GM19023 (cell line): ENCODE measurements around the gene ARHGAP6.

Experiments used
- ATAC-seq: cut with Tn5 transposase; IDR thresholded peaks from one replicate; pipeline ENCODE4 v1.9.1; 2021; ENCODE audit warnings: mild to moderate bottlenecking, moderate library complexity; ENCODE audit not compliant: unreplicated experiment

The ARHGAP6 gene

DNA sequence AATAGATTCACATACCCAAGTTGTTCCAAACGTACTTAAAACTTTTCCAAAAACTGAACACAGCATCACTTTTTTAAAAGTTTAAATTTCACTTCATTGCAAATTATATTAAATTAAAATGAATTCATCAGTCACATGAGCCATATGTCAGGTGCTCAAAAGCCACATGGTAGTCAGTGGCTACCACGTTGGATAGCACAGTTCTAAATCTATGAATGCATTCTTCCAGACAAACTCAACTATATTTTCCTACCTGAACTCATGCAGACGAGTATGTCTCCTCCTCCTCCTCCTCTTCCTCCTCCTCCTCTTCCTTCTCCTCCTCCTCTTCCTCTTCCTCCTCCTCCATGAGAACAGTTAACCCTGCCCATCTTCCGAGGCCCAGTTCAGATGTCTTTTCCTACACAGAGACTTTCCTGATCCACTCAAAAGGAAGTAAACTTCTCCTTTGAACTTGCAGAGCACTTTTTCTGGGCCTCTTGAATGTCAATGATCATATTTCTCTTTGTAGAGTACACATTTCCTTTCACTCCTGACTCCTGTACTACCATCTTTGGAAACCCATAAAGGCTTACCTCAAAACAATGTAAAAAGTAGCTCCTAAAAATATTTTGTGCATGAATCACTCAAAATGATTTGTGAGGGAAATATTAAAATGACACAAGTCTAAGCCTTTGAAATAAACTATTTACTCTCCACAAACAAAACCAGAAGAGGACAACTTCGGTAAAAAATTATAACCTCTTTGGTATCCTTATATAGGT lies 199.9 kb downstream of the ARHGAP6 start:
- ATAC-seq = no peak

DNA sequence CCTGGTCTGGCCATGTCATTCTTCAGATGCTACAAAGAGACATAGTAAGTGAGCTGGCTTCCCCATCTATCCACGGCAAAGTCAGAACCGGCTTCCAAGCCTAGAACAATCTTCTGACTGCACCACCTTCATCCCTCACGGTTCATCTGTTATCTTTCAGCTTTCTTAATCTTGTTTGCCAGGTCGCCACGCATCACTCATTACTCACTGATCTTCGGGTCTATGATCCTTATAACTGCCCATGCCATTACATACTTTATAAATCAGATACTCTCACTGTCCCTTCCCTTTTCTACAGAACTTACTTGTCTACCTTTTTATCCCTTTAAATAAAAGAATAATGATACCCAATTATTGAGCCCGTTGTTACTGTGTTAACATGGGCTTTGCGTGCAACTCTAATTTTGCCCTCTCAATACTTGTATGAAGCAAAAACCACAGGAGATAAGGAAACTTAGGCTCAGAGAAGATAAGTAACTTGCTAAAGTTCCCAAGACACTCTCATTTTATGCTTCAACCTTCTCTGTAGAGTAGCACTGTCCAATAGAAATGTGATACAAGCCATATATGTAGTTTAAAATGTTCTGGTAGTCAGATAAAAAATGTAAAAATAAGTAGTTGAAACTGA lies 200.8 kb downstream of the ARHGAP6 start:
- no peak for ATAC-seq

DNA sequence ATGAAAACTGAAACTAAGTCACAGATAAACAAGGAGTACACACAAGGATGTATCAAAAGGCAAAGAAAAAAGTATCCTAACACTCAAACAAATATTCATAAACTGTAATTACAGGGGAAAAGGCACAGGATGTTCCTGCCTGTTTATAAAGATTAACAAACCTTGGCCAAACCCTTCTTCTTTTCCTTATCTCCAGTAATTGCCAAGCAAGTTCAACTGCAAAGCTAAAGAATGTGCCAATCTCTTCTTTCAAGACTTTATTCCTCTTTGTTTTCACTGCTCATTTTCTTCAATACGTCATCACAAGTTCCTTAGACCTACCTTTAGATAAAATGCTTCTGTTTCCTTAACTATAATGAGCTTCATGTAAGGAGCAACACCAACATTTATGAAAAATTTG lies 201.3 kb downstream of the ARHGAP6 start:
- ATAC-seq = no peak

DNA sequence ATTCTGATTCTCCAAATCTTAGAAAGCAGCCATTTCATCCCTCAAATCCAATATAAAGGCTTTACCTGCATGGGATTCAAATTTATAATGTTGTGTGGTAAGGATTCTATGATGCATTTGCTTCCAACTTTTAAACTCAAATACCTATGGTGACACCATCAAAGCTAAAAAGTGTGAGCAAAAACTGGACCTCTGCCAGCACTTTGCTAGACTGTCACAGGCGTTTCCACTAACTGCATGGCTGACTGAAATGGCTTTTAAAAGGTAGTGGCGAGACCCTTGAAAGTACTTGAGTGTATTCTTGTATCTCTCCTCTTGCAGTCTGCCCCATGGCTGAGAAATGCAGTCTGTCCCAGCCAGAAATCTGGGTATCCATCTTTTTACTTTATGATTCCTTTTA lies 203.1 kb downstream of the ARHGAP6 start:
- ATAC-seq = no peak

DNA sequence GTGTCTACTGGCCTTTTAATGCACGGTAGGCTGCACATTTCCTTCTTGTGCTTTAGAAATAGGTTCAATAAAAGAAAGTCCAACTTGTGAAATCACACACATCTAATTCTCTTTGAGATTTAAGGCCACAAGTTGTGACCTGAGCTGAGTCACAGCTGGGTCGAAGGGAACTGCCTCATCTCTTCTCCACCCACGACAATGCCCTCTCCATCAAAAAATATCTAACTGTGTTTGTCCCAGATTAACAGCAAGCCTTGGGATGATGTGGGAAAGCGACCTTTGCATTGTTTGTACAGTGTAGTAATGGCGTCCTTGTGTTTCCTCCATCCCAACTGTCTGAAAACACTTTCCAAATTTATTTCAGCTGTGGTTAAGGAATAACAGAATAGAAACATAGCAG lies 203.6 kb downstream of the ARHGAP6 start:
- no peak for ATAC-seq

DNA sequence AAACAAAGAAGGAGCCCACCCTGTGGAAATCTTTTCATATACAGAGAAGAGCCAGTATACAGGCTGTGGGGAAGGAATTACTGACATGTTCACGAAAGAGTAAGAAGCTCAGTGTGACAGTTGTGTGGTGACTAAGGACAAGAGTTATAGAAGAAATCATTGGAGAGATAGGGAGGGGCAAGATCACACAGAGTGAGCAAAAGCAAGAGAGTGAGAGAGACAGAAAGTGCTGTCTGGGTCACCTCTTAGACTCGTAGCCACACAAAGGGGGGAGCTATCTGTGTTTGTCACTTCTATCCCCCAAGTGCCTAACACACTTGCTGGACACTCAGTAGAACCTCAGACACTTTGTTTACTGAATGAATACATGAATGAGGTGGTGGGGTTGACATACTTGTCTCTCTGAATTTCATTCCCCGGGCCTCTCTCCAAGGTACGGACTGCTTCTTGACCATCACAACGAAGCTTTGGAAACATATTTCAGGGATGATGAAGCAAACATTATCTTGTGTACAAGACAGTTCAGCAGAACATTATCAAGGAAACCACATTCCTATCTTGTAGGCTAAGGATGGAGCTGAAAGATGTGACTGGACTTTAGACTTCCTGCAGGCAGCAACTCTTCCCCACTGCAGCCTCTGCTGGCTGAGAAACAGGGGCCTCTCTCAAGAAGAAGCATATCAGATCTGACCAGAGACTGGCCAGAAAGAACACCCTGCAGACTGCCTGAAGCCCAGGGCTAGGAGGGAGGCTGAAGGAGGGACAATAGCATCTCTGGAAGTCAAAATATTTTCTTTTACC lies 204.3 kb downstream of the ARHGAP6 start:
- no peak for ATAC-seq

DNA sequence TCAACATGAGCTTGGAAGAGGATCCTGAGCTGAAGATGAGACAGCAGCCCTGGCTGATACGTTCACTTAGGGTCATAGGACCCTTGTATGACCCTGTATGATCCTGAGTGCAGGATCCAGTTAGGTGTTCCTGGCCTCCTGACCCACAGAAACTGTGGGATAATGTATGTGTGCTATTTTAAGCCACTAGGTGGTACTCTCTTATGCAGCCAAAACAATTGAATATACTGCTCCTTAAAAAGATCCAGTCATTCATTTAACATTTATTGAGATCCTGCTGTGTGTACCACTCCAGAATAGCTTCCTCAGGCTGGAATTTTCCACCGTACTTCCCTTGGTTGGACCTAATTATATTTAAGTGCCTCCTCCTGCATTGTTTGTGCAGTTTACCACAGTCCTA lies 205.4 kb downstream of the ARHGAP6 start:
- ATAC-seq = no peak

DNA sequence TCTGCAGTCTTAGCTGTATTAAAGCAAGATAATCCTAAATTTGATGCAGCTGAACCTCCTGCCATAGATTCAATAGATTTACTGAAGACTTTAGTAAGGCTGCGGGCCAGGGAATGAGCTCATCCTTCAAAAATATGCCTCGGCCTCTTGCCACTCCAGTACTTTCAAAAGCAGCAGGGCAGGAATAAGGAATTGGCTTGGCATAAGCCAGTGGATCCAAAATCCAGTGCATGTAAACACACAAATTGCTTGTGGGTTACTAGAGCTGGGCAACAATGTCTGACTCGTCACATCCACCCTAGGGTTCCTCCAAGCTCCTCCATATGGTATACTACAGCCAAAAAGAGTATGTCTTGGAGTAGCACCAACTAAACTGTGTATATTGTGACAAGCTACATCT lies 207.6 kb downstream of the ARHGAP6 start:
- ATAC-seq = no peak

DNA sequence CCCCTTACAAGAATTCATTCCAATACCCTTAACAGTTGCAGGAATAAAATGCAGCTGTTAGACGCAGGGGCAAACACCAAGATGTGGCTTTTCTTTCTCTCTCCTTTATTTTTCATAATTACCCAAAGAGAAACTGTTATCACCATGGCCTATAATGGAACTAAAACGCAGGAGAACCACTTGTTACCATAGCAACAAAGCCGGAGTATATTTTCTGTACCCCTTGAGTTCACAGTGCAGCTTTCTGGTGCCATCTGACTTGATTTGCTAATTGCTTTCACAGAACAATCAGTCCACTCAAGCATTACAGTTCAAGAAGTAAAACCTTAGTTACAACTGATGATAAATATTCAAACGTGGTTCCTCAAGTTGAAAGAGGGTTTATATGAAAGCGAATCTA lies 214.6 kb downstream of the ARHGAP6 start:
- no peak for ATAC-seq

DNA sequence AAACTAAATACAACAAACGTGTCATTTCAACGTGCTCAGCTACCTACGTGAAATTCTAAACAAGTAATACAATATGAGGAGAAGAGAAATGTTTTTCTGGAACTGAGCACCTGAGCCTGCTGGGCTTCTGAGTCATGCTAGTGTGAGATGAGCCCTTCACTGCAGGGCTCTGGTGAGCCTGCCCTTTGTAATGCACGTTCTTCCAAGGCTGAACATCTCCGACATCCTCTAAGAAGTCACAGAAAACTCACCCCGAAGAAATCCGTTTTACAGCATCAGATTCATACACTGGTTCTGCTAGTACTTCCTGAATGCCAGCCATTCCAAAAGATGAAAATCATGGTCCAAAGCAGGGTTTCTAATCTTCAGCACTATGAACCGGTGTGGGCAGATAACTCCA lies 215.4 kb downstream of the ARHGAP6 start:
- ATAC-seq = no peak

DNA sequence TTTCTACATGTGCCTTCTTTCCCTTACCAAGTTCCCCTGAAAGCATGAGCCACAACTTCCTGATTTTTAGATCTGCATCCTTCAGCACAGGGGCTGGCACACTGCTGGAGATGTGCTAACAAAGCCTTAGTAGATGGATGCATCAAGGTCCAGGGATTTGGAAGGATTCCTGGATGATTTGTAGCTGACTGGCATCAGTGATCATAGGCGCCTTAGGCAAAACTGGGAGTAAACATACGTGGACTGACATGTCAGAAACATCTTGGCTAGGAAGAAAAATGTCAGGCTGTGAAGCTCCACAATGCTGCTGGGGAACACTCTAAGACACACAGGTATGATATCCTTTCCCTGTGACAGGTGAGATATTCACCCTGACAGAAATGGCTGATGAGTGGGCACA lies 216.1 kb downstream of the ARHGAP6 start:
- no peak for ATAC-seq

DNA sequence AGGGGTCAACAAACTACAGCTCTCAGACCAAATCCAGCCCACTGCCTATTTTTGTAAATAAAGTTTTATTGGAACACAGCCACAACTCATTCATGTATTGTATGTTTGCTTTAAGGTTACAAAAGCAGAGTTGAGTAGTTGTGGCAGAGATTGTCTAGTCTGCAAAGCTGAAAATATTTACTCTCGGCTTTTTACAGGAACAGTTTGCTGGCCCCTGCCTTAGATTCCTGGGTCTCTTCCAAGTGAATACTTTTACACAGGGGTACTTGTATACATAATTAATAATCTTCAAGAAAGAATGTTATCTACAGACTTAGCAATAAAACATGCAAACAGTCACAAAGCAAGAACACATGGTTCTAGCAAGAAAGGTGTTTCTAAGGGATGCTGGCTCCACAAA lies 218.3 kb downstream of the ARHGAP6 start:
- ATAC-seq = no peak

DNA sequence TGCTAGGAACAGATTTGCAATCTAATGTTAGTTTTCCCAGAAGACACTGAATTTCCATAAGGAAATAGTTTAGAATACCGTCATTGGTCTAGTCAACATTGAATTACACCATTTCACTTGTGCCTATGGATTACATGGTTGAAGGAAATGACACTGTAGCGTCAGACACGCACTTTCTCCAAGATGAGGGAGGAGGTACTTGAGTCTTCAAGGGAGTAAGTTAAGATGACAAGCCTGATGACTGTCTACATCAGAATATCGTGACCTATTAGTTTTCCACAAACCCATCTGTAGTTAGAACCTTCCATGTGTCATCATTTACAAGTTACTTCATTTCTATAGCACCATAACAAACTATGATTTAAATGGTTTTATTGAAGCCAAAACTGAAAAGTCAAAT lies 218.8 kb downstream of the ARHGAP6 start:
- ATAC-seq = no peak

DNA sequence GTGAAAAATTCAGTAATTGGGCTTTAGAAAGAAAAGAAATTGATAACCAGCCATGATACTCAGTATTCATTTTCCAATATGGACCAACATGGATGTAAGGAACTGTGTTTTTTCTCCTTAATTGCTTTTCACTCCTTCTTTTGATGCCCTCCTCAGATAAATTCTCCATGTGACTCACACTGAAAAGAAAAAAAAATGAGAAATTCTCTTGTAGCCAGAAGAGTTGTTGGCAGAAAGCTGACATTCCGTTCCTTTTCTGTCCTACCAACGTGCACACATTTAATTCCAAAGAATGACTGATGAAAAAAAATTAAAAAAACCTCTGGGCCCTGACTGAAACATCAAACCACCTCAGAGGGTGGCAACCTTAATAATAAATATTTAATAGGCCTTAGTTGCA lies 219.4 kb downstream of the ARHGAP6 start:
- ATAC-seq = no peak

DNA sequence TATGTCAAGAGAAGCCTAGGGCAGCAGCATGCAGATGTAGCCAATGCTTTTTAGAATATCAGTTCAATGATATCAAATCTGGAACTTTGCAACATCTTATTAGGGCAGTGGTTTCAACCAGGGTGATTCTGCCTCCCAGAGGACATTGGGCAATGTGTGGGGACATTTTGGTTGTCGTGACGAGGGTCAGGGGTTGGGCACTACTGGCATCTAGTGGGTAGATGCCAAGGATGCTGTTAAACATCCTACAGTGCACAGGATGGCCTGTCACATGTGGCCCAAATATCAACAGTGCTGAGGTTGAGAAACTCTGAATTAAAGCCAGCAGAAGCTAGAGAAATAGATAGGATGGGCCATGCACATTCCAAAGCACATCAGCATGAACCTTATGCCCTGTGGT lies 220.2 kb downstream of the ARHGAP6 start:
- ATAC-seq = no peak

DNA sequence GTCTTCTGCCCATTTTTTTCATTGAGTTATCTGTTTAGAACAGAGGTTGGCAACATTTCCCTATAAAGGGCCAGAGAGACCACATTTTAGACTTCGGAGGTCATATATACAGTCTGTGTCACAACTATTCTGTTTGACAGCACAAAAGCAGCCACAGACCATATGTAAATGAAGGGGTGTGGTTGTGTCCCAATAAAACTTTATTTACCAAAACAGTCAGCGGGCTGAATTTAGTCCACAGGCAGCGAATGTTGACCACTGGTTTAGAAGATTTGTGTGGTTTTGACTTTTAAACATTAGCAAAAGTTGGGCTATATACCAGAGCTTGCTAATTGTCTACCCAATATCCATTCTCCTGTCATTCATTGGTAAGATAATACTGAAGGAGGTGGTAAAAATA lies 221.7 kb downstream of the ARHGAP6 start:
- ATAC-seq = no peak

DNA sequence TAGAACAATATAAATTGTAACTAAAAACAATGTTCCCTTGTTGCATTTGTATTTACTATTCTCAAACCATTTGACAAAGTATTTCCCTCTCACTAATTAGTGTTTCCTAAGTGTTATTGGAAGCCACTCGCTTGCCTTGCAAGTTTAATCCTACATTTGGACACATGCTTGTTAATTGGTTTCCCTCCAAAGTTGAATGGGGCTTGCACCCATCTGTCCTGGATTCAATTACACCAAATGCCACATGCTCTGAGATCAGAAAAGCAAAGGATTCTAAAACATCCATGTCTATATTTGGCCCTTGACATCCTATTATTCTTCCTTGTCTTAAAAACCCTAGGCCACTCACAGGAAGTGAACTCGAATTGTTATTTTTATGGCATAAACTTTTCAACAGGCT lies 225.9 kb downstream of the ARHGAP6 start:
- ATAC-seq = no peak

DNA sequence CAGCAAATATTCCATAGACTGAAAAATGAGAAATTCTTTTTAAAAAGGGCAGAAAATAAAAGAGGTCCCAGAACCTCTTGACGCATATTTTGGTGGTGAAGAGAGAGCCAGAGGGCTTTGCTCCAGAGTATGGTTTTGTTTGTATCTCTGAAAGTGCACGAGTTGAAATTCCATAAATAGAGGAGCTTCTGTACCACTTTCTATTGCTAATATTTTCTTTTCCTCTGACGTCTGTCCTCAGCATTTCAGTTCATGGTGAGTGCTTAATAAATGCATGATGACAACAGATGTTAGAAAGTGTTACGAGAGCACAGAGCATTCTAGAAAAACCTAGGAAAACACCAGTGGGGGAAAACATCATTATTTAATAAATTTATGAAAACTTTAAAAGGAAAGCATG lies 227.0 kb downstream of the ARHGAP6 start:
- ATAC-seq = no peak

DNA sequence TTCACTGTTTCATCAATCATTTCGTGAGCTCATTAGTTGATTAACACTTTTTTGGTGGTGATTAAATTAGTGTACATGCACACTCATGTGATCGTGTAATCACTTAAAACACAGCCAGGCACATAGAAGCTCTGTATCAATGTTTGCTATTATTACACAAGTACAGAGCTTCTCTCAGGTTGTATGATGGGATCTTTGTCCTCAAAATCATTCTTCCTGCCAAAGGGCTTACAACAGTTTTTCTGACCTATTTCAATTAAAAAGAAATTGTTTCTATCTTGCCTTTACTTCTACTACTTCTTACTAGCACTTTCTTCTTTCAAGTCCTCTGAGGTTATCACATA lies 227.4 kb downstream of the ARHGAP6 start:
- no peak for ATAC-seq

DNA sequence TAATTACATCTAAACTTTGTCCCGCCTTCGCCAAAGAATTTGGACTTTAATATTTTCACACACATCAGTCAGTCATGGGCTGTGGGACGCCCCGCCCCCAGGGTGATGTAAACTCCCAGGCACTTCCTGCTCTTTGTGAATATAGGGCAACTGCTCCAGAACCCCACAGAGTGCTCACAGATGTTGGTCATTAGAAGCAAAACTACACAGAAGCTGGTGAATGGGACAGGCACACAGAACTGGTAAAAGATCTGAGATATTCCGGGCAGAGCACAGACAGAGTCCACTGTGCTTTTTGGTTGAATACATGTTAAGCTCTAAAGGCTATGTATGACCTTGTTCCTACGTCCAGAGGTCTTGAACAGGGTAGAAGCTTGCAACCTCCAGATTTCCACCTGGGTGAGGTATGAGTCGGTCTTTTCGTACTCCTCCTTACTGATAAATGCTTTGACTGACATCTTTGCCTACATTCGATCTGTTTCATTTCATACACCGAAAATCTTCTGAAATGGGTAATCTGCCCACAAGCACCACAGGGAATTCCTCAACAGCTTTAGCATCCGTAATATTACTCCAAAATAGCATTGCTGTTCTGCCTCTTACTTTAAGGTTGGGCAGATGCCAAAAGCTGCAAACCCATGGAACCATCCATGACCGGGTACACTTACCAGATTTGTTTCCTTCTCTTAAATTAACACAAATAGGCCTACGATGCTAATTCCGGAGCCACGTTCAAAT lies 227.9 kb downstream of the ARHGAP6 start:
- ATAC-seq = no peak

DNA sequence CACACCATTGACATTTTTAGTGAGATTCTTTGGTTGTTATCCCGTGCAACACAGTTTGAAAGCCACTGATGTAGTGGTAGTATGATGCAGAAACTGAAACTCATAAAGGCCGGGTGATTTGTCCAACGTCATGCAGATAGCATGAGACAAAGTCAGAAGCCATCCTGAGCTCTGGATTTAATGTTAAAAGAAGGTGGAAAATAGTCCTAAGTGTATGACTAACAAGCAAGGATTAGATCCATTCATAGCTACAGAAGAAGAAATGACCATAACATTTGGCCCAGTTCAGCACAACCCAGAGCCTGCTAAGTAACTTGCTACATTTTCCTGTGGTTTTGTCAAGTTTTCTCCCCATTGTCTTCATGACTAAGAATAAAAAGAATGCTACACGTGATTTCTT lies 230.2 kb downstream of the ARHGAP6 start:
- no peak for ATAC-seq

DNA sequence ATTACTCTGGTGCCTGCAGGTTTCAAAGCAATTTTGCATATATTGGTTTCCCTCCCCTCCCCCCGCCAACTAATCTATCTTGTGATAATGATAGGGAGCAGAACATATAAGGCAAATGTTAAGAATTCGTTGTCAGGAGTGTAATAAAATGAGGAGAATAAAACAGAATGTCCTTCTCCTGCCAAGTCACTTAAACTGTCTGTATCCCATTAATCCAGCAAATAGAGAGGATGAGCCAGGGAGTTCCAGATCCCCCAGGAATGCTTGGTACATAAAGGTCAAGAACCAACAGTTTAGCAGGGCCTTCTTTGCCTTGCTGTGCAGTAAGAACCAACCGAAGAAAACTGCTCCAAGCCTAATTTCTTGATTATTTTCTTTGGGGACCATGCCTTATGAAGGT lies 231.1 kb downstream of the ARHGAP6 start:
- ATAC-seq = no peak
